Measurements from ENCODE around the gene CTXND2. TPM values are rescaled to one million over a fixed set of nuclear protein-coding genes. Genes with fewer than 3 reads are reported as not detected.
"Not testable (repeated sequence)": the region's sequence is repeated elsewhere in the genome, so short reads cannot be mapped to it uniquely, and the experiment has no call there.

CTXND2 gene
- not detected in 2 replicates for total RNA-seq
- long read RNA-seq = 0 reads

- H3K4me3 Mint-ChIP-seq = no peak within 1 kb of the TSS
- no peak within 1 kb of the TSS for H3K27ac Mint-ChIP-seq (ENCODE audit: unreplicated experiment)
- no peak for DNase-seq (ENCODE audit: low read depth, low spot score)
- peaks cover 5% of the 10 kb centered on the region for H3K4me1 Mint-ChIP-seq
- no peak for TF ChIP-seq CTCF (conservative IDR thresholded peaks at IDR 0.05)
- no peaks in the 10 kb centered on the region for H3K36me3 Mint-ChIP-seq (ENCODE audit: low read depth)
- H3K27me3 Mint-ChIP-seq (ENCODE audit: low read depth) = peaks cover 3% of the 10 kb centered on the region
- H3K9me3 Mint-ChIP-seq = no peaks in the 10 kb centered on the region
Measured at GRCh38 chr1:150887018-150887417, at the start of gene CTXND2. Gene CTXND2 (plus strand): TSS chr1:150887136. CDS start chr1:150912315, 25,179 bp downstream.

- not testable (repeated sequence) for H3K4me3 Mint-ChIP-seq; H3K27me3 Mint-ChIP-seq (ENCODE audit: low read depth); H3K4me1 Mint-ChIP-seq; DNase-seq (ENCODE audit: low read depth, low spot score); H3K9me3 Mint-ChIP-seq; H3K36me3 Mint-ChIP-seq (ENCODE audit: low read depth); H3K27ac Mint-ChIP-seq (ENCODE audit: unreplicated experiment)
Measured at GRCh38 chr1:150840850-150841249, 46.1 kb upstream of the CTXND2 start.

- Mint-ChIP-seq H3K27me3 (ENCODE audit: low read depth) (no peaks in the 10 kb centered on the region), H3K36me3 (ENCODE audit: low read depth) (no peaks in the 10 kb centered on the region), H3K4me3 (no peak overlapping the region), H3K4me1 (no peaks in the 10 kb centered on the region), H3K27ac (ENCODE audit: unreplicated experiment) (no peak overlapping the region), H3K9me3 (no peaks in the 10 kb centered on the region)
- no peak for TF ChIP-seq CTCF (conservative IDR thresholded peaks at IDR 0.05)
- no peak for DNase-seq (ENCODE audit: low read depth, low spot score)
Measured at GRCh38 chr1:150841626-150842025, 45.3 kb upstream of the CTXND2 start.

- H3K27ac Mint-ChIP-seq (ENCODE audit: unreplicated experiment) = peak overlapping the region; percentile 88
- no peaks in the 10 kb centered on the region for H3K36me3 Mint-ChIP-seq (ENCODE audit: low read depth)
Measured at GRCh38 chr1:150842343-150842742, 44.6 kb upstream of the CTXND2 start.

GRCh38 chr1:150842964-150843363, 44.0 kb upstream of the CTXND2 start:
- no peak for TF ChIP-seq CTCF (conservative IDR thresholded peaks at IDR 0.05)
- H3K27ac Mint-ChIP-seq (ENCODE audit: unreplicated experiment) = no peak overlapping the region
- H3K36me3 Mint-ChIP-seq (ENCODE audit: low read depth) = peaks cover 5% of the 10 kb centered on the region
- H3K27me3 Mint-ChIP-seq (ENCODE audit: low read depth) = no peaks in the 10 kb centered on the region
- H3K4me3 Mint-ChIP-seq = no peak overlapping the region
- no peaks in the 10 kb centered on the region for H3K9me3 Mint-ChIP-seq
- no peak for DNase-seq (ENCODE audit: low read depth, low spot score)
- no peaks in the 10 kb centered on the region for H3K4me1 Mint-ChIP-seq

More at GRCh38 chr1:150842343-150842742, 44.6 kb upstream of the CTXND2 start:
- no peaks in the 10 kb centered on the region for H3K27me3 Mint-ChIP-seq (ENCODE audit: low read depth)
- DNase-seq (ENCODE audit: low read depth, low spot score) = no peak
- no peaks in the 10 kb centered on the region for H3K9me3 Mint-ChIP-seq
- H3K4me1 Mint-ChIP-seq = no peaks in the 10 kb centered on the region
- no peak for TF ChIP-seq CTCF (conservative IDR thresholded peaks at IDR 0.05)
- H3K4me3 Mint-ChIP-seq = no peak overlapping the region

- H3K27ac Mint-ChIP-seq (ENCODE audit: unreplicated experiment) = no peak overlapping the region
- no peaks in the 10 kb centered on the region for H3K27me3 Mint-ChIP-seq (ENCODE audit: low read depth)
- H3K4me3 Mint-ChIP-seq = no peak overlapping the region
- H3K9me3 Mint-ChIP-seq = no peaks in the 10 kb centered on the region
- no peaks in the 10 kb centered on the region for H3K4me1 Mint-ChIP-seq
- no peak for DNase-seq (ENCODE audit: low read depth, low spot score)
- no peak for TF ChIP-seq CTCF (conservative IDR thresholded peaks at IDR 0.05)
- H3K36me3 Mint-ChIP-seq (ENCODE audit: low read depth) = peaks cover 5% of the 10 kb centered on the region
Measured at GRCh38 chr1:150843474-150843873, 43.5 kb upstream of the CTXND2 start.
